Kidney epithelial cell (primary cell): Measurements from ENCODE around the gene GTPBP3. TPM values are rescaled to one million over a fixed set of nuclear protein-coding genes. Genes with fewer than 3 reads are reported as not detected.

Source experiments
- DNase-seq: peaks from one replicate; pipeline ENCODE4 v3.0.0-alpha.2; 2010; ENCODE audit warnings: low read depth
- H3K27me3 ChIP-seq: 2 replicates; pipeline ENCODE4 v1.6.0; 2011; ENCODE audit warnings: low read length; ENCODE audit not compliant: control insufficient read depth, insufficient read depth
- H3K36me3 ChIP-seq: 2 replicates; pipeline ENCODE4 v1.5.1; 2011; ENCODE audit warnings: low read length; ENCODE audit not compliant: control insufficient read depth, insufficient read depth
- H3K4me3 ChIP-seq: 2 replicates; pipeline ENCODE4 v1.5.1; 2011; ENCODE audit warnings: low read depth, mild to moderate bottlenecking, control low read depth, low read length
- total RNA-seq: library from RNA; depleted of rRNA; stranded (reverse); fragments of >200 nt; gene quantifications from 2 replicates; pipeline ENCODE4 v1.2.3, GENCODE V29; 2015
- TF ChIP-seq, protein P1 (sequence below): IDR thresholded peaks from 2 replicates; pipeline ENCODE4 v1.5.1; 2011; ENCODE audit warnings: mild to moderate bottlenecking, moderate library complexity, low read length, control low read depth, inconsistent platforms; ENCODE audit not compliant: insufficient read depth, poor library complexity, severe bottlenecking

GTPBP3 gene
- total RNA-seq, 1 donor from 2014 or later = 31.8 TPM

DNA sequence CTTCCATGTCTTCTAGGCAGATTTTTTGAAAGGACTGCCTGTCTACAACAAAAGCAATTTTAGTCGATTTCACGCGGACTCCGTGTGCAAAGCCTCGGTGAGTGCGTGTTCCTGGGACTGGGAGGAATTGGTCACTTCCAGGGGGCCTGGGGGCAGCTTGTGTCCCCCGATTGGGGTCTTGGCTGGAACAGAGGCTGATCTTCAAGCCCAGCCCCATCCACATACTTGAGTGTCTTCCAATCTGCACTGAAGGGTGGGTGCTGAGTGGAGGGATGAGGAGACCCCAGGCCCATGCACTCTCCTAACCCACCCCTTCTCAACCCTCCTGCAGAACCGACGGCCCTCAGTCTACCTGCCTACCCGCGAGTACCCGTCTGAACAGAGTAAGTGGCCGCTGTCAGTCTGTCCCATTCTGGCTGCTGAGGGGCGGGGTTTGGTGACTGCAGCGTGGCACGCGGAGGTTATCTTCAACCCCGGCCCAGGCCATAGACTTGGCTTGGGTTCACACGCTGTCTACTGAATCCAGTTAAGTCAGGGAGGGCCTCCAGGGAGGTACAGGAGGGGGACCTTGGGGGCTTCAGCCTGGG lies 23.3 kb upstream of the GTPBP3 start:
- TF ChIP-seq, protein P1, sequence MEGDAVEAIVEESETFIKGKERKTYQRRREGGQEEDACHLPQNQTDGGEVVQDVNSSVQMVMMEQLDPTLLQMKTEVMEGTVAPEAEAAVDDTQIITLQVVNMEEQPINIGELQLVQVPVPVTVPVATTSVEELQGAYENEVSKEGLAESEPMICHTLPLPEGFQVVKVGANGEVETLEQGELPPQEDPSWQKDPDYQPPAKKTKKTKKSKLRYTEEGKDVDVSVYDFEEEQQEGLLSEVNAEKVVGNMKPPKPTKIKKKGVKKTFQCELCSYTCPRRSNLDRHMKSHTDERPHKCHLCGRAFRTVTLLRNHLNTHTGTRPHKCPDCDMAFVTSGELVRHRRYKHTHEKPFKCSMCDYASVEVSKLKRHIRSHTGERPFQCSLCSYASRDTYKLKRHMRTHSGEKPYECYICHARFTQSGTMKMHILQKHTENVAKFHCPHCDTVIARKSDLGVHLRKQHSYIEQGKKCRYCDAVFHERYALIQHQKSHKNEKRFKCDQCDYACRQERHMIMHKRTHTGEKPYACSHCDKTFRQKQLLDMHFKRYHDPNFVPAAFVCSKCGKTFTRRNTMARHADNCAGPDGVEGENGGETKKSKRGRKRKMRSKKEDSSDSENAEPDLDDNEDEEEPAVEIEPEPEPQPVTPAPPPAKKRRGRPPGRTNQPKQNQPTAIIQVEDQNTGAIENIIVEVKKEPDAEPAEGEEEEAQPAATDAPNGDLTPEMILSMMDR = no peak
- Histone ChIP-seq H3K4me3 (no peak overlapping the region), H3K27me3 (no peaks in the 10 kb centered on the region), H3K36me3 (peaks cover 3% of the 10 kb centered on the region)
- DNase-seq = no peak

DNA sequence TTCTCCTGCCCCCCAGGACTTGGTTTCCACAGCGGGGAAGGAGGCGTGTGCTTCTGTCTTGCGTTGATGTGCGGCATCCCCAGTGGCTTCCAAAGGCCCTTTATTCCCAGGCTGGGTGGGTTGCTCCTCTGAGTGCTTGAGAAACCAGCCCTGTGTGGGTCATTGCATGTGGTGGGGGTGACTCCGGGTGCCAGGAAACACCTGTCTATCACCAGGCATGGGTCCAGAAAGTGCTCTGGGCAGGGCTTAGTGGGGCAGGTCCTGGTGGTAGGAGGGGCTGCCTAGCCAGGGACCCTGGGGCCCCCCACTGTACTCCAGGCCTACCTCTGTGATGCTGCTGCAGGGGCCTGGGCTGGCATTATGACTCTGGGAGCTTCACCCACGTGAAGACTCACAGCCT lies 18.4 kb upstream of the GTPBP3 start:
- Histone ChIP-seq H3K4me3 (no peak overlapping the region), H3K36me3 (peaks cover 5% of the 10 kb centered on the region), H3K27me3 (no peaks in the 10 kb centered on the region)
- TF ChIP-seq, protein P1 = no peak
- no peak for DNase-seq

DNA sequence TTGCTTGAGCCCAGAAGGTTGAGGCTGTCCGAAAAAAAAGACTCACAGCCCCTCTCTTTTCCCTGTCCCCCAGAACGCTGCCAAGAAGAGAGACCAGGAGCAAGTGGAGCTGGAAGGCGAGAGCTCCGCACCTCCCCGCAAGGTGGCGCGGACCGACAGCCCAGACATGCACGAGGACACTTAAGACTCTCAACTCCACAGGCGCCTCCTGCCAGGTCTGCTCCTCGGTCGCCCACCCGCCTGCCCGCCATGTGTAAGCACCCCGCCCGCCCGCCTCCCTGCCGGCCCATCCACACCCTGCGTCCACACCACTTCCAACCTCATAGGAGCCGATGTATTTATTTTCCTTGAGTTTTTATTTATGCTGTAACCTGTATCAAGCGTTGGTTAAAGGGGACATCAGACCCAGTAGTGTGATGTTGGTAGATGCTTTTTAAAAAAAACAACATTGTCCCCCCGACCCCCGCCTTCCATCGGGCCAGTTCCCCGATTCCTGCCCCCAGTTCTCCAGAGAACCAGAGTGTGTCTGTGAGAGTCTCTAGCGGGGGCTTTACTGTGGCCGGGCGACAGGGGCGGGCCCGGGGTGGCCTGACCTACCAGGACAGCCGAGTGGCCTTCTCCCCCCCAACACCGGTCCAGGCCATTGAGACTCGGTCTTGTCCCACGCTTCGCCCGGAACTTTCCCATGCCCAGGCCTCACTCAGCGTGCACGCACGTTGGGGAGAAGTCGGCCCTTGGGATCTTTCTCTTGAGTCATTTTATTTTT lies 17.7 kb upstream of the GTPBP3 start:
- no peak for DNase-seq
- TF ChIP-seq, protein P1 = no peak
- Histone ChIP-seq H3K36me3 (peaks cover 4% of the 10 kb centered on the region), H3K4me3 (no peak overlapping the region), H3K27me3 (no peaks in the 10 kb centered on the region)

DNA sequence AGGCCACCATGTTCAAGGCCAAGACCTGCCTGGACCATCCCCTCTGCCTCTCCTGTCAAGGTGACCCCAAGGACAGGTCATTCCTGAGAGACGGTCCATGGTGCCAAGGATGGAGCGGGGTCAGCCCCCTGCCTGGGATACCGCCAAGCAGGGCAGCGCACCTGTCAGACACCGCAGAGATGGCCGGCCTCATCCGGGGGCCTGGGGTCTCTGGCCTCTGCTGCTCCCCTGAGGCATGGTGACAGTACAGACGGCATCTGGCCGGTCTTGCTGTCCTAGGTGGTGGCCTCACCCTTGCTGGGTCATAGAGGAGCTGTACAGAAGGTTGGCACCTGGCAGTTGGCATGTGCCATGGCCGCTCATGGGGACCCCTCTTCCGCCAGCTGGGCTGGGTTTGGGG lies 16.9 kb upstream of the GTPBP3 start:
- H3K4me3 ChIP-seq = no peak overlapping the region
- H3K27me3 ChIP-seq = no peaks in the 10 kb centered on the region
- TF ChIP-seq, protein P1 = no peak
- peaks cover 4% of the 10 kb centered on the region for H3K36me3 ChIP-seq
- no peak for DNase-seq

DNA sequence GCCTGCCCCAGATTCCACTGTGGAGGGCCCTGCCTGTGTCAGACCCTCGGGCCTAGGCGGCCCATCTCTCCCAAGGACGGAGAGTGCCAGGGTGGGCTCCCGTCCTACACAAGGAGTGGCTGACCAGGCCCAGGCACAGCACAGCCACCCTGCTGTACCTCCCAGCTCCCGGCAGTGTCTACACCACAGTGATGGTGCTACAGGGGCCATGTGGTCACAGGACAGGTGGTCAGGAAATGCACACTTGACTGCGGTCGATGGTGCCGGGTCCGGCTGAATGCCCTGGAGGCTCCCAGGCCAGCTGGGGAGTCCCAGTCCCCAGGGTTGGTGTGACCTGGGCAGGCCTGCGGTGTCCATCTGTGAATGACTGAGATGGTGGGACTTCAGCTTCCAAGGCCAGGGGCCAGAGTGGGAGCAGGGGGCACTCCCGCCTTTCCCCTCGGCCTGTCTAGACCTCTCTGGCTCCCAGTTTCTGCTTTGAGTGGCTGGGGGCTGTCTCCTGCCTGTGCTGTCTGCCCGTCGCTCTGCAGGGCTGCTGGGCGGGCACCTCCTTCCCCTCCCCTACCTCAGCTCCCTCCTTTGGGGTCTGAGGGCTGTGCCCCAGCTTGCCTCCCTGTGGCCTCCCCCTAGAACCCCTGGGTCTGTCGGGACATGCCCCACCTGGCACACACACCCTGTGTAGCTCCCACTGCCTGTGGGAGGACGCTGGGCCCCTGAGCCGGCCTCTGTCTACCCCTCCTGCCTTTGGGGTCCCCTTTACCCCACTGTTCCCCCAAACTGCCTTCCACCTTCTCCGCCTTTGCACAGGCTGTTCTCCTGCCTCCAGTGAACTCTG lies 15.5 kb upstream of the GTPBP3 start:
- Histone ChIP-seq H3K36me3 (peaks cover 4% of the 10 kb centered on the region), H3K27me3 (no peaks in the 10 kb centered on the region), H3K4me3 (no peak overlapping the region)
- TF ChIP-seq, protein P1 = no peak
- DNase-seq = no peak
